ENCODE data around the gene NEUROD6.

The NEUROD6 gene

GRCh38 chr7:31343516-31344305 lies 3.2 kb upstream of the NEUROD6 start:
- H3K4me2 ChIP-seq (ENCODE audit: low read depth, low read length, poor library complexity, severe bottlenecking): no peak overlapping the region
- H3K27me3 ChIP-seq (ENCODE audit: low read length): no peaks in the 10 kb centered on the region
- TF ChIP-seq CTCF (IDR thresholded peaks at IDR 0.05; ENCODE audit: insufficient read depth, low read length, poor library complexity, severe bottlenecking): no peak
- no peak for TF ChIP-seq EZH2phosphoT487 (conservative IDR thresholded peaks at IDR 0.05; ENCODE audit: low read length)
- H3F3A ChIP-seq (ENCODE audit: insufficient read depth): no peaks in the 10 kb centered on the region
- H3K4me3 ChIP-seq (ENCODE audit: insufficient read depth, low read length, poor library complexity, severe bottlenecking): no peak overlapping the region
- H4K20me1 ChIP-seq (ENCODE audit: low read depth, low read length): no peaks in the 10 kb centered on the region; the same call in 1 of the 2 replicates
- H3K36me3 ChIP-seq (ENCODE audit: low read length): no peaks in the 10 kb centered on the region
- no peak overlapping the region for H3K27ac ChIP-seq (ENCODE audit: low read depth, low read length)
- no peak overlapping the region for H2AFZ ChIP-seq (ENCODE audit: low read depth, low read length, severe bottlenecking)
- H3K9me3 ChIP-seq (ENCODE audit: insufficient read depth, low read length): no peaks in the 10 kb centered on the region
- H3K9ac ChIP-seq (ENCODE audit: low read length): no peak overlapping the region
- H3K79me2 ChIP-seq (ENCODE audit: insufficient read depth, low read length): no peaks in the 10 kb centered on the region
- H3K9me2 ChIP-seq (replicated peaks; ENCODE audit: insufficient read depth, low read length): no peaks in the 10 kb centered on the region

- no peak overlapping the region for H2AFZ ChIP-seq (ENCODE audit: low read depth, low read length, severe bottlenecking)
- no peaks in the 10 kb centered on the region; the same call in 1 of the 2 replicates for H4K20me1 ChIP-seq (ENCODE audit: low read depth, low read length)
- no peaks in the 10 kb centered on the region for H3F3A ChIP-seq (ENCODE audit: insufficient read depth)
- no peak overlapping the region for H3K9ac ChIP-seq (ENCODE audit: low read length)
- no peaks in the 10 kb centered on the region for H3K9me2 ChIP-seq (replicated peaks; ENCODE audit: insufficient read depth, low read length)
- no peak overlapping the region for H3K4me2 ChIP-seq (ENCODE audit: low read depth, low read length, poor library complexity, severe bottlenecking)
- no peak overlapping the region for H3K27ac ChIP-seq (ENCODE audit: low read depth, low read length)
- H3K36me3 ChIP-seq (ENCODE audit: low read length): no peaks in the 10 kb centered on the region
- no peaks in the 10 kb centered on the region for H3K9me3 ChIP-seq (ENCODE audit: insufficient read depth, low read length)
- no peaks in the 10 kb centered on the region for H3K79me2 ChIP-seq (ENCODE audit: insufficient read depth, low read length)
- TF ChIP-seq CTCF (IDR thresholded peaks at IDR 0.05; ENCODE audit: insufficient read depth, low read length, poor library complexity, severe bottlenecking): no peak
- no peak for TF ChIP-seq EZH2phosphoT487 (conservative IDR thresholded peaks at IDR 0.05; ENCODE audit: low read length)
- no peak overlapping the region for H3K4me3 ChIP-seq (ENCODE audit: insufficient read depth, low read length, poor library complexity, severe bottlenecking)
- H3K27me3 ChIP-seq (ENCODE audit: low read length): no peaks in the 10 kb centered on the region
Measured at GRCh38 chr7:31341141-31341540, 615 bp upstream of the NEUROD6 start.

GRCh38 chr7:31340051-31340450 lies 475 bp downstream of the NEUROD6 start:
- Histone ChIP-seq H3K36me3 (ENCODE audit: low read length) (no peaks in the 10 kb centered on the region), H3K9ac (ENCODE audit: low read length) (no peak overlapping the region), H3K9me2 (replicated peaks; ENCODE audit: insufficient read depth, low read length) (no peaks in the 10 kb centered on the region), H2AFZ (ENCODE audit: low read depth, low read length, severe bottlenecking) (no peak overlapping the region), H3K27ac (ENCODE audit: low read depth, low read length) (no peak overlapping the region), H3K79me2 (ENCODE audit: insufficient read depth, low read length) (no peaks in the 10 kb centered on the region), H3K27me3 (ENCODE audit: low read length) (no peaks in the 10 kb centered on the region), H3K9me3 (ENCODE audit: insufficient read depth, low read length) (no peaks in the 10 kb centered on the region), H3K4me2 (ENCODE audit: low read depth, low read length, poor library complexity, severe bottlenecking) (no peak overlapping the region), H3F3A (ENCODE audit: insufficient read depth) (no peaks in the 10 kb centered on the region), H3K4me3 (ENCODE audit: insufficient read depth, low read length, poor library complexity, severe bottlenecking) (no peak overlapping the region), H4K20me1 (ENCODE audit: low read depth, low read length) (no peaks in the 10 kb centered on the region; the same call in 1 of the 2 replicates)
- no peak for TF ChIP-seq EZH2phosphoT487 (conservative IDR thresholded peaks at IDR 0.05; ENCODE audit: low read length)
- TF ChIP-seq CTCF (IDR thresholded peaks at IDR 0.05; ENCODE audit: insufficient read depth, low read length, poor library complexity, severe bottlenecking): no peak

Data from SU-DHL-6 (cell line).